Hematopoietic multipotent progenitor cell treated with erythropoietin and hydrocortisone succinate and interleukin-3 and kit ligand, for 8 days (in vitro differentiated cells): ENCODE data around the gene ANKRD12.

ENCODE experiments used
- DNase-seq: peaks from one replicate; pipeline ENCODE4 v3.0.0-alpha.2; 2015

The ANKRD12 gene

DNA sequence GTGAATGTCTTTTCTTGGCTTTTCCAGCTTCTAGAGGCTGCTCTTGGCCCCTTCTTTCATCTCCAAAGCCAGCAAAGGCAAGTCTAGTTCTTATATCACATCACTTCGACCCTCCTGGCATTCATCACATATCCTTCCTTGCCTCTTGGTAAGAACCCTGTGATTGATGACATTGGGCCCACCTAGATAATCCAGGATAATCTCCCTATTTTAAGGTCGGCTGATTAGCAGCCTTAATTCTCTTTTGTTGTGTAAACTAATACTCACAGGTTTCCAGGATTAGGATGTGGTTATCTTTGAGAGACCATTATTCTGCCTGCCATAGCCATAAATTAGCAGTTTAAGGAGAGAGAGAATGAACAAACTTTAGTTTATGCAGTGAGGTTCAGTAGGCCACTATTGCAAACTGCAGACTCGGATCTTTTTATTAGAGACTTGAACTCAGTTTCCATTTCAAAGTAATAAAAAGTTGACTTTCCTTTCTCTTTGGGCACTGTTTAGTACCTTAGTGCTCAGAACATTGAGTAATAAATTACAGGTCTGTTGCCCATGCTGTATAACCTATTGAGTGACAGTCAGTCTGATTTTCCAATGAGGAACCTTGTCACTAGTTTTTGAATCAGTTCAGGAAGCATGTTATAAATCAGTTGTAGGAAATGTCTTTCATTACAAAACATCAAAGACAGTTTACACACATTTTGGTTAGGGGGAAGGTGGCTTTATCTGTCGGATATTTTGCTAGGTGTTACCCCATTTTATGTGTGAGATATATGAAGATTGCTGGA, 29.6 kb upstream of the ANKRD12 start:
- no peak for DNase-seq

DNA sequence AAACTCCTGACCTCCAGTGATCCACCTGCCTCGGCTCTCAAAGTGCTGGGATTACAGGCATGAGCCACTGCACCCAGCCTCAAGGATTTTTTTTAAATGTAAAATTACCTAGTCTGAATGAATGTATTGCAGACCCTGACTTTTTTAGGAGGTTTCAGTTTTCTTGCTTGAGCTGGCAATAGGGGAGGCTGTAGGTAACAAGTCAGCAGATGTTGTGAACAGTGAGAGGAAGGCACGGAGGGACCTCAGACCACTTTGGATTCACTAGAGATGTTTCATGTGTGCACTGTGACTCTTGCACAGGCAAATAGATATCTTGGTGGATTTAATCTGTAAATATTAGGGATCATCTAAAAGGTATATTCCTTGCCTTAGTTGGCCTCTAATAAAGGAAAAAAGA, 27.7 kb upstream of the ANKRD12 start:
- DNase-seq, result no peak

DNA sequence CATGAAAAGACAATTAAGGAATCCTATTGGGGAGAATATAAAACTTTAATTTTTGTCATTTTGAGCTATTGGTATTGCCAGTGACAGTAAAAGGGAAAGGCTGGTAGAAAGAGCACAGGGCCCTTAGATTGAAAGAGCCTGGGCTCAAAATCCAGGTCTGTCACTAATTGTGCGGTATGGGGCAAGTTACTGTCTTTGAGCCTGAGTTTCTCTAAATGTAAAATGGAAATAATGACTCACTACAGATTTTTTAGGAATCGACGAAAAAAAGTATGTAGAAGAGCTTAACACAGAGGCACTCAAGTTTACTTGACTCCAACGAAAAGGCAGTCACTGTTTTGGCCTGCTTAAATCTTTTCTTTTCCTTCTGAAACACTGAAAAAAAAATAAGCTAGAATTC, 27.1 kb upstream of the ANKRD12 start:
- DNase-seq, result no peak

DNA sequence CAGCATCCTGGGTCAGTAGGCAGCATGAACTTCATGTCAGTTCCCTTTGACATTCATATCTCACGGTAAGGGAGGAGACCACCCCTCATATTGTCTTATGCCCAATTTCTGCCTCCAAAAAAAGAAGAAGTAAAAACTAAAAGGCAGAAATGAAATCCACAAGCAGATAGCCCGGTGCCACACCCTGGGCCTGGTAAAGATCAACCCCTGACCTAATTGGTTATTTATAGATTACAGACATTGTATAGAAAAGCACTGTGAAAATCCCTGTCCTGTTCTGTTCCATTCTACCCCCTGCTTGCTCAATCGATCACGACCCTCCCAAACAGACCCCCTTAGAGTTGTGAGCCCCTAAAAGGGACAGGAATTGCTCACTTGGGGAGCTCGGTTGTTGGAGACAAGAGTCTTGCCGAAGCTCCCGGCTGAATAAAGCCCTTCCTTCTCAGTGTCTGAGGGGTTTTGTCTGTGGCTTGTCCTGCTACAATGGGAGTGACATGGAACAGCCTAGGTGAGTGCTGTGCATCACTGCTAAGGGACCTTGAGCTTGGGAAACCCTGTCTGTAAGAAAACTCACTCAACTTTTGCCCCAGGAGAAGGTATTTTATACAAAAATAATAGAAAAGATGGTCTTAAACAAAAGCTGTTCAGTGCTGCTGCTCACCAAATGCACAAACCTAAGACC, 23.0 kb upstream of the ANKRD12 start:
- no peak for DNase-seq

DNA sequence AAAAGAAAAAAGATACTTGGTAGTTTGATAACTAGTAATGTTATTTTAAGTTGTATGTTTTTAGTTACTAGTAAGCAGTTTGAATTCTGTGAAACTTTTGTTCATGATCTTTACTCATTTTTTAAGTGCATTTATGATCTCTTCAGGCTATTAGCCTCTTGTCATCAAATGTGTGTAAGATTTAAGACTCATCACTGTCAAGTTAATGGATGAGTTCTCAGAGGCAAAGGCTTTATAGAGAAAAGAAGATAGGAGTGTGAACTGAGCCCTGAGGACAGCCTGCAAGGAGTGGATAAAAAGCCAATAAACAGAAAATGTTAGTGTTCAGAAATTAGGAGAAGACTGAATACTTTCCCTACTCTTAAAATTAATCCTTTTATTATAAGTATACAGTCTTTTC, 20.6 kb upstream of the ANKRD12 start:
- no peak for DNase-seq

DNA sequence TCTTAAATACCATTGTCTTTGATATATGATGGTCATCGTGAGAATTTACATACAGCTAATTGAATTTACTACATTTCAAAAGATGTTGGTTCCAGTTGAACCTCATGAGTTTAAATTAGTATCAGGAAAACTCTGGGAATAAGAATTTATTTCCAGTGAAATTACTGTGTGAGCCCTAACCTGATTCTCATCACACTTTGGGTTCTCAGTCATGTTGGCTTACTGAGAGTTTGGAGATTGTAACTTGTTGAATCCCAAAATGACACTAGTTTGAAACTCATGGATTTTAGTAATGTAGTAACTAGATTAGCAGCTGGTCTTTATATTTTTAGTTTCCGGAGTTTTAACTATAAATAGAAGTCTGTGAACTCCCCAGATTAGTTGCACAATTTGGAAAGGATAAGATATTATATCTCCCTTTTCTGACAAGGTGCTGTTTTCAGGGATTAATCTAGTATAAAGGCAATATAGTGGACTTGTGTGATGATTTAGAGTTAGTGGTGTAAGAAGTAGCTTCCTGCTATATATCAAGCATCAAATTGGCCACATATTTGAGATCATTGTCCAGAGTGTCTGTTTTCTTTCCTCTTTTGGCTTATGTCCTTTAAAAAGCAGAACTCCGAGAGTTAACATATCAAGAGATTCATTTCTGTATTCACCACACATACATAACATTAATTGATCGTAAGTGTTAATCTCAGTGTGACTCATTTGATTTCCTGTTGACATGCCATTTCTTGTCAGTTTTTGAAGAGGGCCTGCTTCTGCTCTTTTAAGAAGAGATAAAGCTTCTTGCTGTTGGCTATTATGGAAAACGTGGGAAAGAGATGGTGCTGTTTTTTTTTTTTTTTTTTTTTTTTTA, 18.4 kb upstream of the ANKRD12 start:
- DNase-seq, result peak; percentile 67

DNA sequence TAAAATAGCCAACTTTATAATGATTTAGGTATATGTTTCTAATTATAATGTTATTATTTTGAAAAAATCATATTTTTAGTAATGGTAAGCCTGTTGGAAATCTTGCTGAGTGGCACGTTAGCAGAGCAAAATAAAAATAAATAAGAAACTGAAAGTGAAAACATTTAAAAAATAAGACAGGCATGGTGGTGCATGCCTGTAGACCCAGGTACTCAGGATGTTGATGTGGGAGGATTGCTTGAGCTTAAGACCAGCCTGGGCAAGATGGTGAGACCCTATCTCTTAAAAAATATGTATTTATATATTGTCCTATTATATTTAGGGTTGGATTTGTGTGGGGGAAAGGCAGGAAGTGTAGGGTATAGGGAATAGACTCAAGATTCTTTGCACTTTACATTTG, 15.8 kb upstream of the ANKRD12 start:
- no peak for DNase-seq

DNA sequence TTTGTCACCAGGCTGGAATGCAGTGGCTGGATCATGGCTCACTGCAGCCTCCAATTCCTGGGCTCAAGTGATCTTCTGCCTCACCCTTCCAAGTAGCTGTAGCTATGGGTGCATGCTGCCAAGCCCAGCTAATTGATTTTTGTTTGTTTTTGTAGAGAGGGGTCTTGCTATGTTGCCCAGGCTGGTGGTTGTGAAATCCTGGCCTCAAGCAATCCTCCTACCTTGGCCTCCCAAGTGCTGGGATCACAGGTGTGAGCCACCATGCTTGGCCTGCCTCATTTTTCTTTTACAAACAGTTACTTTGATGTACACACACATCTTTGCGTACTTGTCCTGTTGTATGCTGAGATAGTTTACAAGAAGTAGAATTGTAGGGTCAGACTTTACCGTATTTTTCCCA, 13.1 kb upstream of the ANKRD12 start:
- no peak for DNase-seq

DNA sequence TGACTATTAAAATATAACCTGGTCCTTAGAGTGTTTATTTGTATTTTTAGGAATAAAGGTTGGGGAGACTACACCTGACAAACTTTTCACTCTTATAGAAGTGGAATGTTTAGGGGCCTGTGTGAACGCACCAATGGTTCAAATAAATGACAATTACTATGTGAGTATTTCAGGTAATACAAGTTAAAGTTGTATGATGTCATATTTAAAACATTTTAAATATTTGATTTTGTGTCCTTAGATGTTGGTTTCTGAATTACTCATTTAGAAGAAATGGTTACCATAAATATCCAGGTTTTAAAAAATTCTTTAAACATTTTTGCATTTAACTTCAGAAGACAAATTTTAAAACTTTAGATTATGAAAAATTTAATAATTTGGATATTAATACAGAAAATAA, 11.8 kb upstream of the ANKRD12 start:
- DNase-seq, result no peak

DNA sequence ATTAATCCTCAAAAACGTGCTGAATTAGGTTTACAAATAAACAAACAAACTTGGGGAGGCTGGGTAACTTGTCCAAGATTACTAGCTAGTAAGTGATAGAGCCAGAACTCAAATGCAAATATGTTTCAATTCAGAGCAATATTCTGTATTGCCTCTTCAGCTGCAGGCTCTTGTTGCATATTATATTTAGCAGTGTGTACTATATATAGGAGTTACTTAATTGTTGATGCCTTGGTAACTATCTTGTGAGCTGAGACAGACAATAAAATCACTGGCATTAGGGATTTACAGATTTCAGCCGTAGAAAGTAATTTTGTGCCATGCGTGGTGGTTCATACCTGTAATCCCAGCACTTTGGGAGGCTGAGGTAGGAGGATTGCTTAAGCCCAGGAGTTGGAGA, 10.2 kb upstream of the ANKRD12 start:
- no peak for DNase-seq

DNA sequence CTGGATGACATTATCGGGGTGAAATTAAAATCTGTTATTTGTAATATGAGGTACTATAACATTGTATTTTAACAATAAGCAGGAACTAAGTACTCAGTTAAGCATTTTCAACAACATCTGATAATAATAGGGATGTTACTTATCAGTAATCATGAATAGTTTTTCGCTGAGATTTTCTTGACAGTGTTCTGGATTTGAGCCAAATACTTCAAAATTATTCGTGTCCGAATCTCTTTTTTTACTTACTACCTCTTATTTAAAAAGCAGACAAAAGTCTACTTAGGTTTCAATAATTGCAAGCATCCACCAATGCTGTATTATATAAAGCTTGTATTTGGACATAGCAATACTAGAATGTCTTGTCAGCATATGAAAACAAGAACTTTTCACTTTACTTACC, 6.4 kb upstream of the ANKRD12 start:
- no peak for DNase-seq

DNA sequence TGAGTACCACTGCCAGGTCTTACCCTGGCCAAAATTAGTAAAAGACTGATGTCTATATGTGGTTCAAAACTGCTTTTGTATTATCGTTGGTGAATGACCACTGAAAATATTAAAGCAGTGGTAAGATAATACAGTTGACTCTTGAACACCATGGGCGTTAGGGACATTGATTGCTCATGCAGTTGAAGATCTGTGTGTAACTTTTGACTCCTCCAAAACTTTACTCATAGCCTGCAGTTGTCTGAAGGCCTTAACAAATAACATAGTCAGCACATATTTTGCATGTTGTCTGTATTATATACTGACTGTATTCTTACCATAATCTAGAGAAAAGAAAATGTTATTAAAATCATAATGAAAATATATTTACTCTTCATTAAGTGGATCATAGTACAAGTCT, 5.8 kb upstream of the ANKRD12 start:
- DNase-seq, result no peak

DNA sequence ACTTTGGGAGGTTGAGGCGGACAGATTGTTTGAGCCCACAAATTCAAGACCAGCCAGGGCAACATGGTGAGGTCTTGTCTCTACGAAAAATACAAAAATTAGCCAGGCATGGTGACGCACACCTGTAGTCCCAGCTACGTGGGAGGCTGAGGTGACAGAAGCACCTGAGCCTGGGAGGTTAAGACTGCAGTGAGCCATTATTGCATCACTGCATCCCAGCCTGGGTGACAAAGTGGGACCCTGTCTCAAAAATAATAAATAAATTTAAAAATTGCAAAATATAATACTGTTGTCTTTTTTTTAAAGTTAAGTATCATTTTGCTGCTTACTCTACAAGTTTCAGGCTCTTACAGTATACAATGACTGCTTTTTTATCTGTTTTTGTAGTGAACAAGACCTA, 4.0 kb upstream of the ANKRD12 start:
- DNase-seq, result no peak

DNA sequence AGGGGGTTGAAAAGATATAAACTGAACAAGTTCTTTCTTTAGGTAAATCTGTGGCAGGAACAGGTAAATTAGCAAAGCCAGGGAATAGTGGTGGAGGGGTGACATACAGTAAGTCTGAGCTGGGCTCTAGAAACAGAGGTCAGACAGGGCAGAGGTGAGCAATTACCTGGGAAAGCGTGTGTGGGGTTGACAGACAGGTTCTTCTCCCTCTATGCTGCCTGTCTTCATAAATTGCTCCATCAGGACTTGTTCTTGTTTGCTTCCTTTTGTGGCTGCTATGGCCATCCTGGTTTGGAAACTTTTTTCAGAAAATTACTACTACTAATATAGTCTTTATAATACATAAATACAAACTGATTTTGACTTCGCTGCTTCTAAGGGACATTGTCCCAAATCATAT, 3.4 kb upstream of the ANKRD12 start:
- DNase-seq, result no peak

DNA sequence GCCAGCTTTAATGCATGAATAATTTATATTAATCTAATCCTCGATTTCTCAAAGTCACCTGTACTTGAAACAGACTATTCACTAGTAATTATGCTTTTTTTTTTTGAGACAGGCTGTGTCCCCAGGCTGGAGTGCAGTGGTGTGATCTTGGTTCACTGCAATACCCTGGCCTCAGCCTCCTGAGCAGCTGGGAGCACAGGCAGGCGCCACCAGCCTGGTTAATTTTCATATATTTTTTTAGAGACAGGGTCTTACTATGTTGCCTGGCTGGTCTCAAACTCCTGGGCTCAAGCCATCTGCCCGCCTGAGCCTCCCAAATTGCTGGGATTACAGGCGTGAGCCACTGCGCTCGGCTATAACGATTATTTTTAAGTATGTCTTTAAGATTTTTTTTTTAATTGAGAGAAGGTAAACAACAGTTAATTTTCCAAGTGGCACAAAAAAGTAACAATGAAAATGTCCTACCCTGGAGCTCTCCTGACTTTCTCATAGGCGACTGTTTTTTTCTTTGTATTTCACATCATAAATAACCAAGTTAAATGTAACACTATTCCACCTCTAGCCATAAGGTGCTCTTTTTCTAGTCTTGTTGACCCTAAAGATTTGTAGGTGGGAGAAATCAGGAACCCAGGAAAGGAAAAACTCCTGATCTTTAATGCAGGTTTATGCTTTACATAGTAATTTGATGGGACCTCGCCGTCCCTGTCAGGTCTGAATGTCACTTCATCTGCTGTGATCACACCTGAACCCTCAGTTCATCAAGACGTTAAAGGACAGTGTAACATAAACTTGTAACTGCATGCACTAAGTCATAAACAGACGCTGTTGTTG, 1.3 kb upstream of the ANKRD12 start:
- DNase-seq, result no peak

DNA sequence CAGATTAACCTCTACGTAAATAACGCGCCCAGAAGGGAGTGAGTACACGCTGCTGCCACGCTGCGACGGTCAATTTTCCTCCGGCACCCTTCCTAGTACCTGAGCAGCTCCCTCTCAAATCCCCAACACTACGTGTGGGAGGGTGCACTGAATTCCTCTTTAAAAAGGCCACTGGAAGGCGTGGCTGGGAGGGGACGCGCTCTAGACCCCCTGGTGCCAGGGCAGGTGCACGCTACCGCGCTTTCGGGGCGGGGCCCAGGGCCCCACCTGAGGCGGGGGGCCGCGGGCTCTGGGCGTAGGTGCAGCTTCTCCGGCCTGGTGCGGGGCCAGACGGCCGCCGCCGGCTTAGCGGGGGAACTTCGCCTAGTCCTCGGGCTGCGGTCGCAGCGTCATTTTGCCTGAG, 668 bp upstream of the ANKRD12 start:
- DNase-seq, result peak; percentile 60

DNA sequence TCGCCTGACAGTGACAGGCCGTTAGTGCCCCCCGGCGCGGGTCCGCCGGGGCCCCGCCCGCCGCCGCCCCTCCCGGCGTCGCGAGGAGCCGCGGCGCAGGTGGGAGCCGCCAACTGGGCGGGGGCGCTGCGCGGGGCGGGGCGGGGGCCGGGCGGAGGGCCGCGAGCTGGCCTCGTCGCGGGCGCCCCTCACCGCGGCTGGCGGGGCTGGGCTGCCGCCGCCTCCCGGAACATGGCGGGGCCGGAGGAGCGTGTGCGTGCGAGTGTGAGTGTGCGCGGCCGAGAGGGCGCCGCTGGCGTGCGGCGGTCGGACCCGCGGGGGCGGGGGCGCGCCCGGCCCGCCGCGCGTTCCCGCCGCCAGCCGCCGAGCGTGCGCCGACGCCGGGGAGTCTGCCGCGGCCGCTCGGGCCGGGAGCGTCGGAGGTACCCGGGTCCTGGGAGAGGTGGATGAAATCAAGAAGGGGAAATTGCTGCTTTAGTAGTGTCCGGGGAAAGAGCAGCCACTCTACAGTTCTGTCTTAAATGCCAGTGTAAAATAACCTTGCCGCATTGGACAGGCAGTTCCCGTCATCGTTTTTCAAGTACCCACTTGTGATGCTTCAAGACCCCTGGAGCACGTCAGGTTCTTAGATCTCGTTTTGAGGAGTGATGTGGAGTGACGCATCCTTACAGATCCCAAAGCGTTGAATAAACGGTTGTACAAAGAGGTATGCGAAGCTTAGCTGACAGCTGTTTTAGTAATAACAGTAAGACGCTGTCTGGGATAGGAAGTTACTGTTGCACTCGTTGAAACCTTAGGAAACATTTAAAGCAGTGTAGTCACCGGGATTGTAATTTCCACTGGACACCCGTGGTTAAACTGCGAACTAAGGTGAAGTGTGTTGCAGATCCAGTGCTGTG, 836 bp downstream of the ANKRD12 start:
- peak; percentile 74 for DNase-seq

DNA sequence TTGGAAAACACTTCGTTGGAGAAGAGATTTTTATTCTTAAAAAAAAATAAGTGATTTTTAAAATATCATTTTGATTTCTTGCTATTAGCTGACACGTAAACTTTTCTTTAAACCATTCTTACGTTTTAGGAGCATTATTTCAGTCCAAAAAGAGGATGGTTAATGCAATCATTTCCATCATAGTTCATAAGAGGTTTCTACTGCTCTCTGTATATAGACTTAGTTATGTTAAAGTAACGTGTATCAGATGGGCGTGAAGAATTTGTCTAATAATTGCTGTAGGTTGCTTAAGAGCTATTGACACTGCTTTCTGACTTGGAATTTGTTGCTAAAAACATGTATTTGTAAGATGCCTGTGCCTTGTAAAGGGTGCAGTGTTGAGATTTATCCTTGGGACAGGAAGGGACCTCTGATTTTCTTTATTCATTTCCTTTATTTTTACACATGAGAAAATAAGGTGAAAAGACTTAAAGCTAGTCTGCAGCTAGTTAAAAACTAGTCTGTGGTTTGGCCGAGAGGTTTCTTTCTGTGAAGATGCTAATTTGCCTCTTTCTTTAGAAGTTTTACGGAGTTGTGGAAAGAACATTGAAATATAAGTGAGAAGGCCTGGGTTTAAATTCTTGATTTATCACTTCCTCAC, 2.9 kb downstream of the ANKRD12 start:
- no peak for DNase-seq

DNA sequence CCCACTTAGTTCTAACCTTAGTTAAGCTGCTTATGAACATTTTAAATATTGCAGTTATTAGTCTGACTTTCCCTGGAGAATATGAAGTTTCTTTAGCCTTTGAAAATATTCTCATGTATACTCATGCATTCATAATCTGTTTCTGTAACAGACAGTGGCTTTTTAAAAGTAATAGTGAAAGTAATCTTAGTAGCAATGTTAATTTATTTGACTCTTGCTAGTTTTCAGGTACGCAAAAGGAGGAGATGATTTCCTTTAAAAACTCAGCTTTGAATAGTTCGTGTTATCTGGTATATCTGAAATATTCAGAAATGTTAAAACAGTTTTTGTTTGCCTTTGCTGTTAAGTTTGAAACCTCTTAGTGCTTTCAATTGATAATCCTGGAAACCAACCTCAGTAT, 3.8 kb downstream of the ANKRD12 start:
- DNase-seq, result no peak

DNA sequence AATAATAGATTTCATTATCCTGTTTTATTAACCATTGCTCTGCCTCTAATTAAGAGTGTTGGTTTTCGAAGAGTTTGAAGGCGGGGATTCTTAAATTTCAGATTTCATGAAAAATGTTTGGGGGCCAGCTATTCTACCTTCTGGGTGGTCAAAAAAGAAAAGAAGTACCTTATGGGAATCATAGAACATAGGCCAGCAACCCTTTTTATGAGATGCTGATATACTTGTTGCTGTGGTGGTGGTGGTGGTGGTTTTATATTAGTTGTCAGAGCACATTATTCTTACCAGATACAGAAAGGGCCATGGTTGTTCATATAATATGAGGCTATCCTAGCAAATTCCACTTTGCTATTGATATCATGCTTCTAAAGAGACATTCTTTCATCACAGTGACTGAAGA, 4.4 kb downstream of the ANKRD12 start:
- DNase-seq, result no peak

DNA sequence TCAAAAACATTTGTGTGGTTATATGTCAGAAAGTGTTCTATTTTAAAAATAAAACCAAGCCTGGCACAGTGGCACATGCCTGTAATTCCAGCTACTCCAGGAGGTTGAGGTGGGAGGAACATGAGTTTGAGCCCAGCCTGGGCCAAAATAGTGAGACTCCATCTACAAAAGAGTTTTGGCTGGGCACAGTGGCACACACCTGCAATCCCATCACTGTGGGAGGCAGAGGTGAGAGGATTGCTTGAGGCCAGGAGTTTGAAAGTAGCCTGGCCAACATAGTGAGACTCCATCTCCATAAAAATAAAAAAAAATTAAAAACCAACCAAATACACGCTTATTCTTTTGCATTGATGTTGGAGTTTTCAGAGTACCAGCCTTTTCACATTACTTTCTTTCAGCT, 9.6 kb downstream of the ANKRD12 start:
- DNase-seq, result no peak
